NCI-H2107 treated with DMSO at 0.1 percent for 48 hours (cell line): ENCODE data around the gene IL1R1.

Experiments used
- DNase-seq: peaks from one replicate; lab custom pipeline; 2025; ENCODE audit not compliant: unreplicated experiment; lab: John Stamatoyannopoulos, UW

Gene IL1R1

DNA sequence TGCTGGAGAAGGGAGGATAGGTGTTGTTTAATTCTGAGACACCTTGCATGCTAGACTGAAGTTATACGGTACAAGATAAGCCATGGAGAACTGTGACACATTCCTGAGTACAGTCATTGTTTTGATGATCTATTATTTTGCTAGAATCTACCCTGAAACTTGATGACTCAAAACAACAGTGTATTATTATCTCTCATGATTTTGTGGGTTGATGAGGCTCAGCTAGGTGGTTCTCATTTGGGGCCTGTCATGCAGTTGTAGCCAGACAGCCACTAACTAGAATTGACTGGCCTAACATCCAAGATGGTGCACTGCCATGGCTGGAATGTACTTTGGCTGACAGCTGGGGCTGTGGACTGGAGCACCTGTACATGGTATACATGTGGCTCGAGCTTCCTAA lies 5.4 kb upstream of the IL1R1 start:
- no peak for DNase-seq

DNA sequence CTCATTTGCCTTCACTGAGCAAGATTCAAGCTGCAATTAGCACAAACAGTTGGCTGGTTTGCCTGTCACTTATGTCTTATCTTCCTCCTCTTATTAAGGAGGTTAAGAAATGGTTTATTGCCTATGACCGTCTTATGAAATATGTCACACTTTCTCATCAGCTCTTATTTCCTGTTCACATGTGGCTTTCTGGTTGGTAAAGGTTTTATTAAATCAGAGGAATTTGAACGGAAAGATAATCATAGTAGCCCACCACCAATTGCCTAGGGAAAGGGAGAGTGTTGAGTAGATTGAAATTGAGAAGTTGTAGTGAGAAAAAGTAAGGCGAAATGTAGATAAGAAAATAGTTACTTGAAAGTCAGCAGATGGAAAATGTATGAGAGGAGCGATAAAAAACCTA lies 4.2 kb upstream of the IL1R1 start:
- no peak for DNase-seq

DNA sequence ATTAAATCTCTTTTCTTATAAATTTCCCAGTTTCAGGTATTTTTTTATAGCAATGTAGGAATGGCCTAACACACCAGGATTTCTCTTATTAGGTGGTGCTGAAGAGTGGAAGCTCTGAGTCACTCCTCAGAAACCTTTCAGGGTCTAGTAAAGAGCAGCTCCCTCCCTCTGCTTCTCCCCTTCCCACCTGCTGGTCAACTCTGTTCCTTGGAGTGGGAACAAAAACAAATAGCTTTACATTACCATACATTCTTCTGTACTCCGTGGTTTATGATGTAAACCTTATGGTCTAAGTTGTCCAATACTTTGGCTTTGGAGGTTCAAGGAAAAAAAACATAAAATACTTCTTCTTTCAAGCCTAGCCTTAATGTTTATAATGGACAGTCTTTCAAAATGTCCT lies 2.7 kb upstream of the IL1R1 start:
- DNase-seq: no peak

DNA sequence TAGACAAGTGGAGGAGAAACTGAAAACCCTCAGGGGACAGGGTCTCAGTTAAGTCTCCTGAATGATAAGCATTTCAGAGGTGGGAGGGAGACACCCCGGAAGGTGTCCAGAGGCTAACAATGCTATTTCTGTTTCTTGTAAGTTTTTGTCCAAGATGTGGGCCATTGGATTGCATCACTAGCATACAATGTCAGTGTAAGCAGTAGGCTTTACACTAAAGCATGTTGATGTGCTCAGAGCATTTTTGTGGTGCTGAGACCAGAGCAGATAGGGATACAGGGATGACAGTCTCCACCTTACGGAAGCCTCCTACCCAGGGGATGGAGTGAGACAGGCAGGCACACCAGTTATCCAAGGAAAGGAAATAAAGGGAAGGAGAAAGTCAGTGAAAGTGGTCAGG lies 2.2 kb upstream of the IL1R1 start:
- DNase-seq: no peak

DNA sequence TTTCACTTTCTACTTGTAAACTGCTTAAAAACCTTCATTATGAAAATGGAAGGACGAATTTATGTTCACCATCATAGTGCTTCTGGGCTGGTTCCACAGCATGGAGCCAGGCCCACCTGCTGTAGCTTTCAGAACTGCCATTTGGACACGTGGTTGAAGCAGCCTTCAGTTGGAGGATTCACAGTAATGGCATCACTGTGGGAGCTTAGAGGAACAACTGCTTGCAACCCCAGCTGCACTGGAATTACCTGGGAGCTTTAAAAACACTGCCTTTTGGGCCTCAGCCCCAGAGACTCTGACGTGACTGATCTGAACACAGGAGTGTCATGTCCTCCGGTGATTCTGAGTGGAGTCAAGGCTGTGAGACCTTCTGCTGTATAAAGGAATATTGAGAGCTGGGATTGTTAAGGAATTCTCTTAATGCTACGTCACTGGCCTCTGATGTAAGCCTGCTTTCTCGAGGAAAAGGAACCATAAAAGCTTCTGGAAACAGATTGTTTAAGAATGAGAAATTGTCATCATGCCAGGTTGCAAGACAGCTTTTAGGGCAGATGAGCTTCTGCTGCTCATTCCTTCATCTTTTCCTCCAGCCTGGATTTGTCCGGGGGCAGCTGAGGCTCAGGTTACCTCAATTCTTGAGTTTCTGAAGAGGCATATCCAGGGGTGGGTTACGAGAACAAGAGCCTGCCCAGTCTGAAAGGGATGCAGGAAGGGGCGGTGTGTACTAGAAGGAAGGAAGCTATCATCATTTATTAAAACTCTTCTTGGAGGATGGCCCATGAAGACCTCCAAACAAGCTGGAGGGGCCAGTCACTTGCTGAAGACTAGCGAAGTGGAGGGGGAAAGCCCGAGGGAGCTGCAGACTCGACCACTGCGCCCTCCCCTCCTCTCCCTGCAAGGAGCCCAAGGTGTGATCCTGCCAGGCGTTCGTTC lies 1.3 kb upstream of the IL1R1 start:
- DNase-seq: no peak

DNA sequence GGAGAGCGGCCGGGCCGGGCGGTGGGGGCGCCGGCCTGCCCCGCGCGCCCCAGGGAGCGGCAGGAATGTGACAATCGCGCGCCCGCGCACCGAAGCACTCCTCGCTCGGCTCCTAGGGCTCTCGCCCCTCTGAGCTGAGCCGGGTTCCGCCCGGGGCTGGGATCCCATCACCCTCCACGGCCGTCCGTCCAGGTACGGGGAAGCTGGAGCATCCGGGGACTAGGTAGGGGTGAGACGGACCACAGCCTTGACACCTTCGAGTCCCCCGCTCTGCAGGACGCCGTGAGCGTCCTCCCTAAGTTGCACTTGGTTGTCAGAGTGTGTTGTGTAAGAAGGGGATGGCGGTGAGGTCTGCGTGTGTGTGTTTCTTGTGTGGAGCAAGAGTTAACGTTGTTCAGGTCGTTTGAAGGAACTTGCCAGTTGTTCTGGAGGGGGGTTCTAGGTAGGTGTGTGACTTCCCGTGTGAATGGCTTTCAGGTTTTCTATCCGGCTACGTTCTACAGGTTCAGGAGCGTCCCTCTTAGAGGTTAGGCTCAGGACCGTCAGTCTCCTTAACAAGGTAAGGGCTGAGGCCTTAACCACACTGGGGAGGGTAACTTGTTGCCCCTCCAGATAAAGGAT lies 393 bp downstream of the IL1R1 start:
- no peak for DNase-seq

DNA sequence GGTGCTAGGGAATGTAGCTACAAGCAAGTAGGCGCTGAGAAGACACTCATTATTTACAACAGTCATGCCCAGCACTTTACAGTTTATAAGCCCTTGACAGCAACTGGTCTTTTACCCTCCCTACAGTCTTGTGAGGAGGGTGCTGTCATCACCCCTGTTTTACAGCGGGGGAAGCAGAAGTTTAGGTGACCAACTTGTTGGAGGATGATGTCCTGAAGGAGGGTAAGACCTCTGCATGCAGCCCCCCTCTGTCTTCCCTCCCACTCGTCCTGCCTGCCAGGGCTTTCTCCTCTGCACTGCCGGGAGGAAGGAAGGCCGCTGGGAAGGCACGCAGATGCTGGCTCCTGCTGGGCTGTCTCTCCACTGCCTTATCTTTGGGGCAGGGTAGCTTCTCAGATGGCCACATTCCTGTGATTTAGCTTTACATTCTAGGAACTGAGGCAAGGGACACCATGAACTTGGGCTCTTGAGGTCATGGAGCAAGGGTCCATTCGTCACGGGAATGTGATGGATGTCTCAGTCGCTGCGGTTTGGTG lies 972 bp downstream of the IL1R1 start:
- DNase-seq: no peak

DNA sequence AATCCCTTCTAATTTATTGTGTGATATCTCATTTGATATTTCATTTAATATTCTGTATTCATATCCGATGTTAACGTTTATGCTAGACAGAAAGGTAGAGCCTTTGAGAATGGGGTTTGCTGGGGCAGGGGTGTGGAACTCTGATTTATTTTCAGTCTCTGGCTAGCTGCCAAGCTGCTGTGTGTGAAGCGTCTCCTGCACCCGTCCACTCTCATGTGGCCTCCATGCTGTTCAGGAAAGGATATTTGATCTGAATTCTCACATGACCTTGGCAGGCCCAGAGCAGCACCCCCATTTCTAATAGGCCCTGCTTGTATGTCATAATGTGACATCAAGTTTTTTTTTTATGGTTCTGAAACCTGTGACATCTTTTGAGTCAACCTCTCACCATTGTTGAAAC lies 1.6 kb downstream of the IL1R1 start:
- DNase-seq: no peak

DNA sequence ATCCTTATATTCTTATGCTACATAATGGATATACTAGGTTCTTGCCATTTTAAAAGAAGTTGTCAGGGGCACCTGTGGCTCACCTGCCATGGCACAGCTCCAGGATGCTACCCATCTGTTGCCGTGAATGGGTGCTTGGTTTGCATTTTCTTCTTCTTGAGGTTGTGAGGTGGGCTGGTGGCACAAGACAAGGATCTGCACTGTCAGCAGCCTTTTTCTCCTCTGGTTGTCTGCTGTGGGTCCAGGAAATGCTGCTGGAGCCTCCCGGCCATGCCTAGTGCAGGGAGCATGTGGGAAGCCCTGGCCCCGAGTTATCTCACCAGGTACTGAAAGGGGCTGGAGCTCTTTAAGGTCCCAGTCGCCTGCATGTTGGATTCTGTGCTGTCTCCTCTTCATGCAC lies 2.6 kb downstream of the IL1R1 start:
- DNase-seq: no peak

DNA sequence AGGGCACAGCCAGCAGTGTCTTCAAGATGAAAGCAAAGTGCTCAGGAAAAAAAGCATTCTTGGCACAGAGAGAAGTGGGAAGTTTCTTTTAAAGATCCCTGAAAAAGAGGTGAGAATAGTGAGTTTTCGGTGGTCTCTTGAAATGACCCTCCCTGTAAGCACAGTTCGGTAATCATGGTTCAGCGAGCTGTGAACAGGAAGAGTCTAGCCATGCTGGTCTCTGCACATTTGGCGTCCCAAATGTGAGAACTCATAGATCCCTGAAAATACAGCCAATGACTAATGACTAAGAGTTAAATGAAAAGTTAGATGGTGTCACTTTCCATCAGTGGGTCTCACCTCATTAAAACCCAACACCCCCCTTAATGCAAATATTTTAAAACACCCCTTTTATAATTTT lies 3.4 kb downstream of the IL1R1 start:
- no peak for DNase-seq

DNA sequence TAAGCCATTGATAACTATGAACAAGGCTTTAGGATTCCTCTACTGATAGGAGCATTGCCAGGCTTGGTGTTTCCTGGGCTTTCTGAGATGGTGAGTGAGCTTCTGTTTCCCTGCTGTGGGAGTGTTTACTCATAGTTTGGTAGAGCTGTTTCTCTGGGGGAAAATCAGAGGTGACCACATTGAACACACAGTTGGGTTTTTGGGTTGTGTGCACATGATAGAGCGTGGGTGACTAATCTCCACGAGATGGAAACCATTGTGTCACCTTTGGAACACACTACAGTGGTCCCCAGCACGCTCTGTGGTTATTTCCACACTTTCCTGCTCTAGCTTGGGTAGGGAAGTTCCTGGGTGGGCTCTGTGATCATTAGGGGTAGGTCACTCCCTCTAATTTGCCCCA lies 5.4 kb downstream of the IL1R1 start:
- no peak for DNase-seq

DNA sequence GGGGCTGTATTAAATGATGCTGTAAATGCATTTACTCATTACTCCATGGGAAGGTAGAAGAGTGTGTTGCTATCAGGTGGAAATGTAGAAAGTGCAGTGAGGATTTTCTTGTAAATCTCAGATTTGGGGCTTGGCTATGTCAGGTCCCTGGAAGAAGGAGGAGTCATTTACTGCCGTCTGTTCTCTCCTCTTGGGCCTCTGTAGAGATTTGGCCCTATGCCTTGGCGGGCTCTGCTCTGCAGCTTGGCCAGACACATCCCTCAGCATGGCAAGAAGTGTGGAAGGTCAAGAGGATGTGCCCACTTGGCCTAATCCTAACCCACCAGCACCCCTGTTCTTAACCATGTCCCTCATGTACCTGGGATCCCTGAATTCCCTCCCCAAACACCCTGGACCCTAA lies 6.7 kb downstream of the IL1R1 start:
- DNase-seq: no peak

DNA sequence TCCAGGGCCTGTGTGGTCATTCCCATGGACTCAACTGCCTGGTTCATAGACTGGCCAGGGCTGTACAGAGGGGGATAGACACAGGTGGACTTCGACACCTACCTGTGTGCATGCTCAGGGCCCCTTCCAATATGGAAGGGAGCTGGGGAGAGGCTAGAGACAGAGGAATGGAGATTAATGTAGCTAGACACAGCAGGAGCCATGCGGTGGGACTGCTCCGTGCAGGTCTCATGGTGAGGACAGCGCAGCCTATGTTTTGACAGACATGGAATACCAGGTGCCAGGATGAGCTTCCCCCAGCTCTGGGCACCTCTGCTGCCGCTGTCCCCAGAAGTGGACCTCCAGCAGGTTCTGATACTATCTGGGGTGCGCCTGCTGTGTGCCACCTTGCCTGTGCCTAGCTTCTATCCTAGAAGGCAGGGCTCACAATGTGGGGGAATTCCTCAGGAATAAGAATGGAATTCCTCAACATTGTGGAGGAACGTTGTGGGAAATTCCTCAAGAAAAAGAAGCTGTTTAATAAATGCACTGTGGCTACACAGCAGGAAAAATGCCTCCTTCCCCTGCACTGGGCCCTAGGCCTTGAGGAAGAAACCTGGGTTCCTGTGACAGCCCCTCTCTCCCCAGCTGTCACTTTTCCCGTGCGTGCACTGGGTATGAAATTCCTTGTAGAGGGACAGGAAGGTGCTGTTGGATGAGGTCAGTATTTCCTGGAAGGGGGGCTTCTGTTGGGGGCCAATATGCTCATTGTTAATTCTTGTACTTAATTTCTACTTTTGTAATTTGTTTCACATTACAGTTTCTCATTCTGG lies 7.3 kb downstream of the IL1R1 start:
- DNase-seq: no peak

DNA sequence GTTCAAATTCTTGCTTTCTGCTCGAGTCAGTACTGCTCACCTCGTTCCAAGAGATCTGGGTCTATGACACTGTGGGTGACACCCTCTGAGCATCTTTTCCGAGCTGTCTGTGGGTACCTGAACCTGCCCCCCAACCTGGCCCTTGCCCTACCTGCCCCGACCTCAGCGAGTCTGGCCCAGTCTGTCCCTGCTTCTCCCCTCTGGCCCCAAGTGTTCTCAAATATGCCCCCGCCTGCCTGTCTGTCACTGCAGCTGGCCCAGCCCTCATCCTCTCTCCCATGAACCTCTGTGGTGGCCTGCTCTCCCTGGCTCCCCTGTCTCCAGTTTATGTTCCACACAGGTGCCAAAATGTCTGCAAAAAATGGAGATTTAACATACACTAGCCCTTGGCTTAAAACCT lies 11.8 kb downstream of the IL1R1 start:
- no peak for DNase-seq

DNA sequence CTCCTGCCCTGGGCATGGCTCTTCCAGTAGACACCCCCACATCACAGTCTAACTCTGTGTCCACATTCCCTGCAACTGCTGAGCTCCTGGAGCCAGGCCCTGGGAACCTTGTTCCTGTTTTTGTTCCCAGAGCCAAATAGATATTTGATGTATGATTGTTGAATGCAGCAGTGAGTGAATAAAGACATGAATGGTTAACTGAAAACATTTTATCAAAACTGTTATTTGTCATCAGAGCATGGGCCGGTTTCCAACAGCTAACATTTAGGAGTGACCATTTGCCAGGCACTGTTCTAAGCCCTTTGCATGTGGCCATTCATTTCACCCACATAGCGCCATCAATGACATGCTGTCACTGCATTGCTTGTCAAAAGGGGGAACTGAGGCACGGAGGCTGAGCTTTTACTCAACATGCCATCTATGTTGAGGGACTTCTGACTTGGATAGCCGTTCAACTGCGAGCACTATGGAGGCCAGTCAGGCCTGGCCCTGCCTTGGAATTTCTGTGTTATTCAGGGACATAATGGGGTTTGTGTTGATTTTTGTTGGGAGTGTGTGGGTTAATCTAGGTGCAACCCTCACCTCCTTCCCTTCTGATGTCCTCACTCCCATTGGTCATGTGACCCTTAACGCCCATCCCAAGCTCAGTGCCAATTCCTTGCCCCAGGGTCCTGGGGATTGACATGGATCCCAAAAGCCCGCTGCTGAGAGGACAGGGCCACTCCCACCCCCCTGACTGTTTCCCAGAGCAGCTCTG lies 12.6 kb downstream of the IL1R1 start:
- no peak for DNase-seq

DNA sequence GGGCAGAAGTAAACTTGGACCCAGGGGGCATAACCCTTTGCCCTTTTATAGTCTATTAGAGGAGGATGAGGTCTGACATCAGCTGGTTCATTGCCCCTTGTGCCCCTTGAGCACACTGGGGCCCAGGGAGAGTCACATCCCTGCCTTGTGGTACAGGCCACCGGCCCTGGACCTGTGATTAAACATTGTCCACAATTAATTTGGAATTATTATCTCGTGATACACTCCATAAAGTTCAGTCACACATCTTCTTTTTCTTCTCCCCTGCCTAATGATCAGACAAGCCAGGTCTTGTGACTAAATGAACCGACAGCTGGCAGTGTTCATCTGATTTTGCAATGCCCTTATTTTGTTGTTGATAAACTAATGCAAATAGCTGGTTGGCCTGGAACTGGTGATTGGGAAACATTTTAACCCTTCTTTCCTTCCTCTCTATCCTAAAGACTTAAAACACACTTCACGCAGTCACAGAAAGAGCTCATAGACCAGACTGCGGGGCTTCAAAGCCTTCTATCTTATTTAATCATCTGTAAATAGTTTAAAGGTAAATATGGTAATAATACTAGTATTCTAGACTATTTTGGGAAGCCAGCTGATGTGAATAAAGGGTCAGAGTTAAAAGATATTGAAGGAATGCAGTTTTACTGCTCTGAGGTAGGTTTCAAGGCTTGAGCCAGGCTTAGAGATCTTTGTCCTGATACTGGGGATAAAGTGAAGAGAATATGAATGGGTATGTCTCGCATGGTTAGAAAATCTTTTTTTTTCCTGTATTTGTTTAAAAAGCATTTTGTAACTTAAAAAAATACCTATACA lies 13.4 kb downstream of the IL1R1 start:
- DNase-seq: no peak

DNA sequence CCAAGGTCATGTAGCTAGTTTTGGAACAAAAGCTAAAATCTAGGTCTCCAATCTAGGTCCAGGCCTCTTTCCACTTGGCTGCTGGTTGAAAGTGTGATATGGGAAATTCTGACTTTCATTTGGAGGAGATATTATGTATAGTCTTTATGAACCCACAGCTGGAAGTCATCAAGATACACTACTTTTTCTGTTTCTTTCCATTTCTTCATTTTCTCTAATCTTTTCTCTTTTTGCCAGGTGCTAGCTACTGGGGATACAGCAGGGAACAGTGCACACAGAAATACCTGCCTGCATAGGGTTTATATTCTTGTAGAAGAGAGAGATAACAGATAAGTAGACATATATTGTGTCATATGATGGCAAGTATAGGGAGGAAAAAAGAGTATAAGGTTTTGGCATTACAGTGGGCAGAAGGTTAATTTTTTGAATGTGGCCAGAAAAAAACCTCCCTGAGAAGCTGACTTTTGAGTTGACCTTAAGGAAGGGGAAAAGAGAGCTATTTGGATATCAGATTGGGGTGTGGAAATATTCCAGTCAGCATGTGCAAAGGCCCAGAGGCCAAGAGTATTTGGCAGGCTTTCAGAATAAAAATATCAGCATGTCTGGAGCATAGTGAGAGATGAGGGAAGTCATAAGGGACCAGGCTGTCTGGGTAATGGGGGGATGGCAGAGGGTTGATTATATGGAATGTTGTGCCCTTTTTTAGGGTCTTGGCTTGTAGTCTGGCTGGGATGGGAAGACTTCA lies 15.6 kb downstream of the IL1R1 start:
- DNase-seq: no peak

DNA sequence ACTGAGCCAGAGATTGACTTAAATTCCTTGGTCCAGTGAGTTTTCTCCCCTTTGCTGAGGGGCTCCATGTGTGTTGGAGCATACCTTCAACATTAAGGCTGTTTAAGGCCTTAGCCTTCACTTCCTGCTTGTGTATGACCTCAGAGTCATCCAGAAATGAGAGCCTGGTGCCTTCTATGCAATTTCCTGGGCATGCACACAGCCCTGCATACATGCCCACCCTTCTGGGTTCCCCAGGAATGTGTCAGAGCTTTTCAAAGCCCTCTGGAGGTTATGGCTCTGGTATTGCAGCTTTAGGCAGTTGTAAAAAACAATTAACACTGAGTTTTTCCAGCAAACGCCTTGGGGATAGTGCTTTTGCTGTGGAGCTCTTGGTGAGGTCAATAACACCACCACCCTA lies 16.7 kb downstream of the IL1R1 start:
- DNase-seq: no peak

DNA sequence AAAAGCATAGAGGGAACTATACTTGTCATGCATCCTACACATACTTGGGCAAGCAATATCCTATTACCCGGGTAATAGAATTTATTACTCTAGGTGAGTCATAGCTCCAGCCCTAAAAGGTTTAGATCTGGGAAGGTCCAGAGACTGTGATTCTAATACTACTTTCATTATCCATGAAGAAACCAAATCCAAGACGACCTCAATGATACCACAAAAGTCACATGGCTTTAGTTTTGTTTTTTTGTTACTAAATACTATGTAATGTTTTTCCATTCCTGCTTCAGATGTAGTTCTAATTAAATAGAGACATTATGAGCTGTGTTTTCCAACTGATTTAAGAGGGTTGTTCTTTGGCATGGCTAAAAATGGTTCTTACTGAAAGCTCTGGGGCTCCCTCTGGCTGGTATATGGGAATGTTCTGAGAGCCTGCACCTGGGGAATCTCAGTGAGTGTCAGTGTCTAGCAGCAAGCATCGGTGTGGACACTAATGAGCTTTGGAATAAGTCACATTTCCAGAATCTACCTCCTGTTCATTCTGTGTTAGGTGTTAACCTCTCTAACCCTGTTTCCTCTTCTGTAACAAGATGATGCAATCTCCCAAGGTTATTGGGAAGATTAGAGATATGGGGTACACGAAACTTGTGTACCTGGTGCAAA lies 23.8 kb downstream of the IL1R1 start:
- no peak for DNase-seq
